HL-60 (cell line): ENCODE measurements around the gene KDELR1.

Source experiments
- DNase-seq, 2 experiments: peaks; one replicate each; pipeline ENCODE4 v3.0.0-alpha.2; 2010 to 2020; ENCODE audit warnings: low read depth in 1 of 2, low spot score in 1 of 2
- H3K27ac ChIP-seq: fragments of 250-450 bp; sonication (Bioruptor Pico); replicated peaks from 2 replicates; pipeline ENCODE4 v1.5.1; 2020; ENCODE audit warnings: mild to moderate bottlenecking, moderate library complexity
- H3K27me3 ChIP-seq: fragments of 250-450 bp; sonication (Bioruptor Pico); 2 replicates; pipeline ENCODE4 v1.5.1; 2021; ENCODE audit warnings: mild to moderate bottlenecking, moderate library complexity; ENCODE audit not compliant: insufficient read depth, poor library complexity, severe bottlenecking
- H3K4me3 ChIP-seq: replicated peaks from 2 replicates; pipeline ENCODE4 v1.5.1; 2011; ENCODE audit warnings: mild to moderate bottlenecking, control low read depth, low read length; ENCODE audit not compliant: insufficient read depth
- CTCF ChIP-seq: IDR thresholded peaks from one replicate; pipeline ENCODE4 v1.5.1; 2011; ENCODE audit warnings: low read length, control low read depth, inconsistent platforms; ENCODE audit not compliant: insufficient read depth
- GABPA ChIP-seq: IDR thresholded peaks from 2 replicates; pipeline ENCODE4 v1.6.1; 2012; ENCODE audit warnings: low read depth
- POLR2AphosphoS5 ChIP-seq: IDR thresholded peaks from 2 replicates; pipeline ENCODE4 v1.6.1; 2012; ENCODE audit warnings: low read depth
- REST ChIP-seq: IDR thresholded peaks from 2 replicates; pipeline ENCODE4 v1.6.1; 2012; ENCODE audit warnings: low read depth; ENCODE audit not compliant: insufficient replicate concordance
- SPI1 ChIP-seq: IDR thresholded peaks from 2 replicates; pipeline ENCODE4 v1.6.1; 2012; ENCODE audit warnings: low read depth, mild to moderate bottlenecking, borderline replicate concordance

KDELR1 gene

GRCh38 chr19:48396016-48396823, 4.9 kb upstream of the KDELR1 start:
- H3K27ac ChIP-seq = no peak overlapping the region
- peaks cover 52% of the 10 kb centered on the region for H3K27me3 ChIP-seq
- H3K4me3 ChIP-seq = no peak overlapping the region
- TF ChIP-seq CTCF (no peak), POLR2AphosphoS5 (no peak), REST (no peak), GABPA (no peak)
- DNase-seq = no peak

- Histone ChIP-seq H3K27ac (no peak overlapping the region), H3K27me3 (peaks cover 52% of the 10 kb centered on the region), H3K4me3 (no peak overlapping the region)
- no peak for DNase-seq
- TF ChIP-seq GABPA (no peak), POLR2AphosphoS5 (no peak), SPI1 (no peak), REST (no peak), CTCF (no peak)
Observed at GRCh38 chr19:48395499-48395898, 4.1 kb upstream of the KDELR1 start.

GRCh38 chr19:48395170-48395455, 3.8 kb upstream of the KDELR1 start:
- no peak for DNase-seq
- no peak for TF ChIP-seq SPI1
- H3K4me3 ChIP-seq = no peak overlapping the region
- H3K27ac ChIP-seq = no peak overlapping the region
- peaks cover 52% of the 10 kb centered on the region for H3K27me3 ChIP-seq

- H3K27ac ChIP-seq = no peak overlapping the region
- peaks cover 52% of the 10 kb centered on the region for H3K27me3 ChIP-seq
- DNase-seq = no peak
- no peak overlapping the region for H3K4me3 ChIP-seq
- TF ChIP-seq CTCF = no peak
- TF ChIP-seq GABPA = no peak
- TF ChIP-seq REST = no peak
- no peak for TF ChIP-seq SPI1
- no peak for TF ChIP-seq POLR2AphosphoS5
Observed at GRCh38 chr19:48394331-48395169, 3.2 kb upstream of the KDELR1 start.
